ENCODE results near the gene UBXN6.

DNA sequence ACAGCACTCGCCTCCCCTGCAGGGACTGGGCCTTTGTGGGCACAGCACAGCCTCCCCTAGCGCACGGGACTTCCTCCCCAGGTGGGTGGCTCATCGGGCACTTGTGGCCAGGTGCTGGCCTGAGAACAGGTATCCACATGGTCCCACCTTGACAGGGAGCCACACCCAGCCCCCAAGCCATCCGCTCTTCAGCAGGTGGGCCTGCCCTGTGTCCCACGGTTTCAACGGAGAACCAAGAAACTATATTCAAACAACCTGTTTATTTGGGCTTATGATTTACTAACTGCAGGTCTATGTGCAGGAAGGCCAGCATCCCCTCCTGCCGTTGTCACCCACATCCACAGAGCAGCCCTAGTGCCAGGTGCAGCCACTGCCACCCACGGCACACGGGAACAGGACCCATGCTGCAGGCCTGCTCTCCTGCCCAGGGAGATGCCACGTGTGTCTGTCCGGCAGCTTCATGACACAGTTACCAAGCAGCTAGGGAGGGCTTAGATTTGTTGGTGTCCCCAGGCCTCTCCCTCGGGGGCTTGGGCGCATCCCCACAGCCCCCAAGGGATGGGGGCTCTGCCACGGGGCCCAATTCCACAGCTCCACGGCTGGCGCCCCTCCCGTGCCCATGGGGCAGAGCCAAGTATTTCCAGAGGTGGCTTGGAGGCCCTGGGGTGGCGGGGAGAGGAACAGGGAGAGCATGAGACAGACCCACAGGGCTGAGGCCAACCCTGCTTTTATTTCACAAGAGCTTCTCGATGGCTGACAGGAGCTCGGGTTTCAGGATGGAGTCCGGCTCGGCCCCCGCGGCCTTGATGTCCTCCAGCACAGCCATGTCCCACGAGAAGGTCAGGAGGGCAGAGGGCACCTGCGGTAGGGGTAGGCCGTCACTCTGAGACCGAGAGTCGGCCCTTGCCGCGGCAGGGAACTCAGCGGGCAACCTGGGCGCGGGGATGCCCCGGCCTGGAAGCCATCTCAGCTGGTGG is 12.5 kb downstream of the UBXN6 start:
- TF ChIP-seq, protein P1, sequence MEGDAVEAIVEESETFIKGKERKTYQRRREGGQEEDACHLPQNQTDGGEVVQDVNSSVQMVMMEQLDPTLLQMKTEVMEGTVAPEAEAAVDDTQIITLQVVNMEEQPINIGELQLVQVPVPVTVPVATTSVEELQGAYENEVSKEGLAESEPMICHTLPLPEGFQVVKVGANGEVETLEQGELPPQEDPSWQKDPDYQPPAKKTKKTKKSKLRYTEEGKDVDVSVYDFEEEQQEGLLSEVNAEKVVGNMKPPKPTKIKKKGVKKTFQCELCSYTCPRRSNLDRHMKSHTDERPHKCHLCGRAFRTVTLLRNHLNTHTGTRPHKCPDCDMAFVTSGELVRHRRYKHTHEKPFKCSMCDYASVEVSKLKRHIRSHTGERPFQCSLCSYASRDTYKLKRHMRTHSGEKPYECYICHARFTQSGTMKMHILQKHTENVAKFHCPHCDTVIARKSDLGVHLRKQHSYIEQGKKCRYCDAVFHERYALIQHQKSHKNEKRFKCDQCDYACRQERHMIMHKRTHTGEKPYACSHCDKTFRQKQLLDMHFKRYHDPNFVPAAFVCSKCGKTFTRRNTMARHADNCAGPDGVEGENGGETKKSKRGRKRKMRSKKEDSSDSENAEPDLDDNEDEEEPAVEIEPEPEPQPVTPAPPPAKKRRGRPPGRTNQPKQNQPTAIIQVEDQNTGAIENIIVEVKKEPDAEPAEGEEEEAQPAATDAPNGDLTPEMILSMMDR (IDR thresholded peaks at IDR 0.05) = no peak
- no peak for TF ChIP-seq ZFX (IDR thresholded peaks at IDR 0.05; ENCODE audit: borderline replicate concordance)
